HG03378 (cell line): ENCODE data around the gene BTBD9.
"Not testable (repeated sequence)": the region's sequence is repeated elsewhere in the genome, so short reads cannot be mapped to it uniquely, and the experiment has no call there.

Source experiments
- ATAC-seq: cut with Tn5 transposase; IDR thresholded peaks from one replicate; pipeline ENCODE4 v1.9.1; 2021; ENCODE audit warnings: mild to moderate bottlenecking, moderate library complexity; ENCODE audit not compliant: unreplicated experiment

The BTBD9 gene

GRCh38 chr6:38141085-38141484 is 498.6 kb downstream of the BTBD9 start:
- no peak for ATAC-seq

GRCh38 chr6:38138374-38138773 is 501.4 kb downstream of the BTBD9 start:
- no peak for ATAC-seq

- ATAC-seq = no peak
Observed at GRCh38 chr6:38137608-38138265, 502.0 kb downstream of the BTBD9 start.

GRCh38 chr6:38136547-38136946 is 503.2 kb downstream of the BTBD9 start:
- ATAC-seq = no peak

GRCh38 chr6:38134704-38135088 is 505.0 kb downstream of the BTBD9 start:
- ATAC-seq = no peak

GRCh38 chr6:38133932-38134703 is 505.6 kb downstream of the BTBD9 start:
- no peak for ATAC-seq

- no peak for ATAC-seq
Observed at GRCh38 chr6:38131527-38131965, 508.2 kb downstream of the BTBD9 start.

- ATAC-seq = no peak
Observed at GRCh38 chr6:38127284-38127683, 512.4 kb downstream of the BTBD9 start.

- ATAC-seq = not testable (repeated sequence)
Observed at GRCh38 chr6:38124224-38124926, 515.4 kb downstream of the BTBD9 start.

GRCh38 chr6:38119516-38119915 is 520.2 kb downstream of the BTBD9 start:
- no peak for ATAC-seq

GRCh38 chr6:38118791-38119365 is 520.9 kb downstream of the BTBD9 start:
- ATAC-seq = no peak
